ENCODE data around the gene CISD2.
"Not testable (repeated sequence)": the region's sequence is repeated elsewhere in the genome, so short reads cannot be mapped to it uniquely, and the experiment has no call there.

Gene CISD2

DNA sequence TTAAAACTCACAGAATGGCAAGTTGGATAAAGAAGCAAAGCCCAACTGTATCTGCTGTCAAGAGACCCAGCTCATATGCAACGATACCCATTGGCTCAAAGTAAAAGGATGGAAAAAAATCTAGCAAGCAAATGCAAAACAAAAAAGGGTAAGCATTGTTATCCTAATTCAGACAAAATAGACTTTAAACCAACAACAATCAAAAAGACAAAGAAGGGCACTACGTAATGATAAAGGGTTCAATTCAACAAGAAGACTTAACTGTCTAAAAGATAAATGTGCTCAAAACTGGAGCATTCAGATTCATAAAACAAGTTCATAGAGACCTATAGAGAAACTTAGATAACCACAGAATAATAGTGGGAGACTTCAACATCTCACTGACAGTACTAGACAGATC is 69.3 kb downstream of the CISD2 start:
- DNase-seq: not testable (repeated sequence)
